ENCODE measurements around the gene RGS9.
"Not testable (repeated sequence)": the region's sequence is repeated elsewhere in the genome, so short reads cannot be mapped to it uniquely, and the experiment has no call there.

Gene RGS9

DNA sequence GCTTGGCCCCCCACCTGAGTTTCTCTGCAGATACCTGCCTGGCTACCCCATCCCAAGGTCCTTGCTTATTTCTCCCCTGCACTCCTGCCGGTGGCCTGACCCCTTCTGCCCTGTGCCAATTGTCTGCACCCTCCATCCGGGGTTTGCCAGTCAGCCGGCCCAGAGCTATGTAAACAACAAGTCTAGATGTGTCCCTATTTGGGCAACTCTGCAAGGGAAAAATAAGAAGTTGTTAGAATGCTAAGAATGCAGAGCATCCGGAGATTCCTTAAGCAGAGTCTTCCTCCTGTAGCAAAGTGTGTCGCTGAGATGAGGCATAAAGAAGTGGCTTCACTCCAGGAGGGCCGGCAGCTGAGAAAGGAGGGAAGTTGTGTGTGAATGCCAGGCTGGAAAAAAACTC, 46.6 kb downstream of the RGS9 start:
- DNase-seq (ENCODE audit: low read depth): no peak

DNA sequence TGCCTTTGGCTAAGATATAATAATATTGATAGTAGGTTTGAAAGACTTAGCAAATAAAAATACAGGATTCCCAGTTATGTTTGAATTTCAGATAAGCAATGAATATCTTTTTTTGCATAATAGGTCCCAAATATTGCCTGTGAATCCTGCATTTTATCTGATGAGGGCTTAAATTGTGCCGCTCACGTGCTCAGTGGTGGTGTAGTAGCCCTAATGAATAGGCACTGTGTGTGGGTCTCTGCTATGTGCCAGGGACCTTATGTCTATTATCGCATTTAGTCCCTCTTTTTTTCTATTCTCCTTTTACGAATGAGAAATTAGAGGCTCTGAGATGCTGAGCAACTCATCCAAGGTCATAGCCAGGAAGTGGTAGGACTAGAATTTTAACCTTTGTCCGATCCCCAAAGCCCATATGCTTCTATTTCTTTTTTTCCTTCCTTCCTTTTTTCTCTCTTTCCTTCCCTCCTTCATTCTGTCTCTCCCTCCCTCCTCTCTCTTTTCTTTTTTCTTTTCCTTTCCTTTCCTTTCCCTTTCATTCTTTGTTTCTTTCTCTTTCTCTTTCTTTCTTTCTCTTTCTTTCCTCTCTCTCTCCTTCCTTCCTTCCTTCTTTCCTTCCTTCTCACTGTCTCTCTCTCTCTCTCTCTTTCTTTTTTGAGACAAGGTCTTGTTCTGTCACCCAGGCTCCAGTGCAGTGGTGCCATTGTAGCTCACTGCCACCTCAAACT, 47.2 kb downstream of the RGS9 start:
- no peak for DNase-seq (ENCODE audit: low read depth)

DNA sequence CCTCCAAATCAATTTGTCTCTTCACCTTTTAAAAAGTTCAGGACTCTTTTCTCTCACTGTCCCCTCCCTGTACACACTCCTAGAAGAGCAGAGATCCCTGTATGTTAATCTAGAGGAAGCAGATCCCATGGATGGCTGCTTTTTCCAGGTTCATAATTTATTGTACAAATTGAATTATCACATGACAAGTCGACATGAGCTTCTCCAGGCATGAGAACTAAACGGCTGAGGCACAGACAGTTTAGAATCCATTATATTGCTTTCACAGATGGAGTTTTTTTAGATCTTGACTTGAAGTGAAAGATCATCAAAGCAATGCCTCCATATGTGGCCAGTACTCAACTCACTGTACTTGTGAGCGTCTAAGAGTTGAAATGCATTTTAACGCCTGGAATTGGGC, 47.9 kb downstream of the RGS9 start:
- no peak for DNase-seq (ENCODE audit: low read depth)

DNA sequence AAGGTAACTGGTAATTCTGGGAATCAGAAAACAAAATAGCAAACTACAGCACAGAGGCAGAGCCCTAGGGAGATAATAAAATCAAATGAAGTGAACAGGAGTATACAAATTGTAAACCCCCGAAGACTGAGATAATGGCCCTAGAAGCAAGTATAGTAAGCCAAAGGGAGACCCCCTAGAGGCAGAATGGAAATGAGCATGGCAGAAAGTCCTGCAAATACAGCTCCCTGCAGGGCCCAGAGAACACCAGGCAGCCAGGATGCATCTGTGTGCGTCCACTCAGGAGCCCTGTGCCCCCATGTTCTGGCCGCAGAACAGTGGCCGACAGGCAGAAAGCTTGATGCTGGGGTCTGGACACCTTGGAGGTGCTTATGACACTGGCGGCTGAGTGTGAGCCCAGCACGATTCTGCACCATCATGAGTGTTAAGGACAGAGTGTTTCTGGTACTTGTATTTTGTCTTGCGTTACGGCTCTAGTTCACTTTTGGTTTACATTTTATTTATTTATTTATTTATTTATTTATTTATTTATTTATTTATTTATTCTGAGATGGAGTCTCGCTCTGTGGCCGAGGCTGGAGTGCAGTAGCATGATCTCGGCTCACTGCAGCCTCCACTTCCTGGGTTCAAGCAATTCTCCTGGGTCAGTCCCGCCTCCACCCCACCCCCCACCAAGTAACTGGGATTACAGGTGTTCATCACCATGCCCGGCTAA, 48.7 kb downstream of the RGS9 start:
- no peak for DNase-seq (ENCODE audit: low read depth)

DNA sequence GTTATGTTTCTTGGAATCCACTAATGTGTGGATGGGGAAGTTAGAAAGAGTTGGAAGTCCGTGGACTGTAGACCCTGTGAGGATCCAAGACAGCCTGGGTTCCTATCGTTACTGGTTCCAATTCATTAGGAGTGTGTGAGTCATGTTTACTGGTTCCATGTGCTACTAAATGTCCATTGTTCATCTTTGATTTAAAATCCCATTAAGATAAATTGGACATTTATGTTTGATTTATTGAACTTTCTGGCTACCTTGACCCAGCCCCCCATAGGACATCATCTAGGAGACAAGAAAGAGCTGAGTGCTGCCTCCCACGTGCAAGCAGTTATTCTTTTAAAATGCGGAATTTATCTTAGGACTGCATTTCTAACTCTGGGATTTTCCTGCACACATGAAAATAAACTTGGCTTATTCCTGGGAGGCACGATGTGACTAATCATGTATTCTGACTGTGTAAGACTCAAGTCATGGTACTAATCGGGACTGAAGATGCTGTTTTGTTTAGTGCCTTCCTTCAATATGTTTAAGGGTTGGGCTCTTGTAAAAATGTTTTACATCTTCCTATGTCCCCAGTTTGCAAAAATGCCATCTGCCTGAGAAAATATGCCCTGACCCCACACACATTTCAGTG, 53.4 kb downstream of the RGS9 start:
- DNase-seq (ENCODE audit: low read depth): no peak

DNA sequence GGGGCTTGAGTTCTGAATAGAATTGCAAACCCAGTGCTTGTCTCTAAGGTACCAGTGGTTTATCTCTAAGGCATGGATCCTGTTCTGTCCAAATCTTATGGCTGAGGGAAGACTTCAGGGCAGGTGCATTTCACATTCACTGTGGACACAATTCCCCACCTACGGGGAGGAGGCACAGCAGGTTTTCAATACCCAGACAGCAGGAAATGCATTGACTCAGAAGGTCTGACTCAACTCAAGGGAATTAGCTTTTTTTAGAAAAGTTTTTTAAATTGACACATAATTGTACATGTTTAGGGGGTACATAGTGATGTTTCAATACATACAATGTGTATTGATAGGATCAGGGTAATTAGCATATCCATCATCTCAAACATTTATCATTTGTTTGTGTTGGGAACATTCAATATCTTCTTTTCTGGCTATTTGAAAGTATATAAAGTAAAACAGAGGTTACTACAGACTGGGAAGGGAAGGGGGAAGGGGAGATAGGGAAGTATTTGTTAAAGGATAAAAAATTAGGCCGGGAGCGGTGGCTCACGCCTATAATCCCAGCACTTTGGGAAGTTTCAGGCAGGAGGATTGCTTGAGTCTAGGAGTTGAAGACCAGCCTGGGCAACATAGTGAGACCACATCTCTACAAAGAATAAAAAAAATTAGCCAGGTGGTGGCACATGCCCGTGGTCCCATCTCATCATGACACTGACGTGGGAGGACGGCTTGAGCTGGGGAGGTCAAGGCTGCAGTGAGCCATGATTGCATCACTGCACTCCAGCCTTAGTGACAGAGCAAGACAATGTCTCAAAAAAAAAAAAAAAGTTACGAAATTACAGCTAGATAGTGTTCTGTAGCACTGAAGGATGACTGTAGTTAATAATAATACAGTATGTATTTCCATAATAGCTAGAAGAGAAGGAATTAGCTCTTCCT, 54.9 kb downstream of the RGS9 start:
- DNase-seq (ENCODE audit: low read depth): no peak

DNA sequence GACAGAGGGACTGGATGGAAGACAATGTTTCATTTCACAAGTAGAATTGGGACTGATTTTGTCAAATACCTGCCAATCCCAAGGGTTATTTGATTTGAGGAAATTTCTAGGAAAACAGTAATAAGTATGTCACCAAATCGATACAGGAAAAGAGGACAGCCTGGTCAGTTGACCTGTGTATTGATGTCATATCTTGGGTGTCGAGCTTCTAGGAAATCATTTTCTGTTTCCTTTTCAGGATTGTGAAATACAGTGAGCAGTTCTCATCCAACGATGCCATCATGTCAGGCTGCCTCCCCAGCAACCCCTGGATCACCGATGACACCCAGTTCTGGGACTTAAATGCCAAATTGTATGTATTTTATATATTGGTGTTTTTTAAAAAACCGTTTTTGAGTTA, 56.1 kb downstream of the RGS9 start:
- DNase-seq (ENCODE audit: low read depth): no peak

DNA sequence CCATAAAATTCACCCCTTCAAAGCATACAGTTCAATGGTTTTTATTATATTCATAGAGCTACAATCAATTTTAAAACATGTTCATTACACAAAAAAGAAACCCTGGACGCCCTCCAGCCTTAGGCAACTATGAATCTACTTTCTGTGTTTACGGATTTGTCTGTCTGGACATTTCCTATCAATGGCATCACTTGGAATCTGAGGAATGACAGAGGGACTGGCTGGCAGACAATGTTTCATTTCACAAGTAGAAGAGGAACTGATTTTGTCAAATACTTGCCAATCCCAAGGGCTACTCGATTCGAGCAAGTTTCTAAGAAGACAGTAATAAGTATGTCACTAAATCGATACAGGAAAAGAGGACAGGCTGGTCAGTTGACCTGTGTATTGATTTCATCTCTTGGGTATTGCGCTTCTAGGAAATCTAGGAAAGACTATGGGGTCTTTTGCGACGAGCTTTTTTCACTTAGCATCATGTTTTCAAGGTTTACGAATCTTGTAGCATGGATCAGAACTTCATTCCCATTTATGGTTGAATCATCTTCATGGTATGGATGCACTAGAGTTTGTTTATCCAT, 56.6 kb downstream of the RGS9 start:
- no peak for DNase-seq (ENCODE audit: low read depth)

DNA sequence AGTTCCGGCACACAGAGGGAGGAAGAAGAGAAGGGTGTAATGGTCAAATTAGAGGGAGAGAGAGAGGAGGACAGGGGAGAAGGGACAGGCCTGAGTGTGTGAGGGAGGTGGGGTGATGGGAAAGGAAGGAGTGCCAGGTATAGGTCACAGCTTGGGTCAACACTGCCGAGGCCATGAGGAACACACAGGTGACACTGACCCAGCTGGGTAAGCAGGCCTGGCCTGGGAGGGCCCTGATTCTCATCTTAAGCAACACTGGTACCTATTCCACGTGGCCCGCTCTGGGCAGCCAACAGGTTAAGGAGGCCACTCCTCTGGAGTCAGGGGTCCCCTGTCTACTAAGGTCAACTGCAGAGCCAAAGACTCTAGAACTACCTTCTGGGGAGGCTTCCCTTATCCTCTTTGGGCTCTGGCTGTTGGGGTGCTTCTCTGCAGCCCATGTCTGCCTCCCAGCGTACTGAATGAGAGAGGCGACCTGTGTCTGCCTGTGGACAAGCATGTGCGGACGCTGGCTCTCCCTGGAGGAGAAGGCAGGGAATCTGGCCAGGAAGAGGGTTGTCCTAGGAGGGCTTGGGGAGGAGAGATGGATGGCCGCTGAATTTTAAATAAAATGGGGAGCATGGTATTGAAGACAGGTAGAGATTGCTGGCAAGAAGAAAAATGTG, 57.6 kb downstream of the RGS9 start:
- no peak for DNase-seq (ENCODE audit: low read depth)

DNA sequence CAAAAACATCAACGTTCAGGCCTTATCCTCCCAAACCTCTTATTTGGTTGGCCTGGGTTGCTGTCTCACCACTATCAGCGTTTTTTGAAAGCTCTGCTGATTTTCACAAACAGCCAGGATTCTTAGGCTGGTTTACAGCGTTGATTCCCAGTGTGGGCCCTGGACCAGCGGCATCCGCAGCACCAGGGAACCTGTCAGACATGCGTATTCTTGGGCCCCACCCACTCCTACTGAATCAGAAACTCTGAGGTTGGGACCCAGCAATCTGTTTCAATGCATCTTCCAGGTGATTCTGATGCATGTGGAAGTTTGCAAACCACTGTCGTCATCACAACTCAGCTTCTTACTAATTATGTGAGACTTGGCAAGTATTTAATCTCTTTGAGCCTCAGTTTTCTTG, 58.5 kb downstream of the RGS9 start:
- no peak for DNase-seq (ENCODE audit: low read depth)

DNA sequence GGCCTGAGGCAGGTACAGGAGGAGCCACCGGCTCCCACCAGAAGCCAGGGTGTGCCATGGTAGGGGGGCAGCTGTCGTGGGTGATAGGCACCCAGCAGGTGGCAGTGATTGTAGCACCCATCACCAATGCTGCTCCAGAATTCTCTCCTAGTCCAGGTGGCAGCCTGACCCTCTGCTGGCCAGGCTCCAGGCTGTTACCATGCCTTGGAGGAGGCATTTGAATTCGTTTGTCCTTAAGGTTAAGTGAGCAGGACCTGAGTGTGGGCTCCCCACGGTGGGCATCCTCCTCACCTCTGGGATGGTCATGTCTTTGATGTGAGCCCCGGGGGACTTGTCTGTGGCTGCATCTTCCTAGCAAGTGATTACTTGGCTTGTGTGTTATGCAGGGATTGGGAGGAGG, 59.4 kb downstream of the RGS9 start:
- DNase-seq (ENCODE audit: low read depth): no peak

DNA sequence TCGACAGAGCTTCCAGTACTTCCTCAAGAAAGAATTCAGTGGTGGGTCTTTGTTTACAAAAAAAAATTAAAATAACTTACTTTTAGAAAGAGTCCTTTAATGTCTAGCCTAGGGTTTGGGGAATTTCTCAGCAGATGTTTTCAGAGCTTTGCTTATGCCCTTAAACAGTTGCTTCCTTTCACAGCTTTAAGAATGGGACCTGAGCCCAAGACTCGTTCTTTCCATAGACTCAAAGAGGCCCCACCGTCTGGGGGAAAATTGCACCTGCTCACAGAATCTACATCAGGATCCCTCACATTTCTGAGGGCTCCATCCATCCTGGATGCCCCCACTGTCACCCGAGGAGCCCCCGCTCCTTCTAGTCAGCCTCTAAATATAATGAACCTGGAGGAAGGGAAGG, 60.0 kb downstream of the RGS9 start:
- DNase-seq (ENCODE audit: low read depth): no peak

DNA sequence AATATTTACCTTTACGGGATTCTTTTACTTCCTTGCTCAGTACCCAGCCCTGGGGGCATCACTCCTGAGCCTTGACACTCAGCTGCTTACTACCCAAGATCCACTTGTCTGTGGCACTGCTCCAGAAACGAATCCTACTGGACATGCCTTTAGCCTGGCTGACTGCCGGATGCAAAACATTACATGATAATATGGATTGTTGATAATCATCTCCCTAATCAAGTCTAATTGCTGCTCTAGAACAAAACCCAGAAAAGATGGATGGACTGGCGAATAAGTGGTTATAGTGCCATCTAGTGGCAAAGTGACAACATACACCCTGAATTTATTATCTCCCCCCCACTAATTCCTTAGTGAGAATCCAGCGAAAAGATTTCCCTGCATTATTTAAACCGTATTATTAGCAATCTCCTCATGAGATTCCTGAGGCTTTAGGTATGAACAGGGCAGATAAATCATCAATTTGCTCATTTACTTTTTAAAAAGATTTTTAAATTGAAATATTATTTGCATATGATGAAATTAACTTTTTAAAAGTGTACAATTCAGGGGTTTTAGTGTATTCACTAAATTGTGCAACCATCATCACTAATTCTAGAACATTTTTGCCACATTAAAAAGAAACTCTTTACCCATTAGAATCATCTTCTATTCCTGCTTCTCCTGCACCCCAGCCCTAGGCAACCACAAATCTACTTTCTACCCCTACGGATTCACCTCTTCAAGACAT, 61.6 kb downstream of the RGS9 start:
- DNase-seq (ENCODE audit: low read depth): no peak

DNA sequence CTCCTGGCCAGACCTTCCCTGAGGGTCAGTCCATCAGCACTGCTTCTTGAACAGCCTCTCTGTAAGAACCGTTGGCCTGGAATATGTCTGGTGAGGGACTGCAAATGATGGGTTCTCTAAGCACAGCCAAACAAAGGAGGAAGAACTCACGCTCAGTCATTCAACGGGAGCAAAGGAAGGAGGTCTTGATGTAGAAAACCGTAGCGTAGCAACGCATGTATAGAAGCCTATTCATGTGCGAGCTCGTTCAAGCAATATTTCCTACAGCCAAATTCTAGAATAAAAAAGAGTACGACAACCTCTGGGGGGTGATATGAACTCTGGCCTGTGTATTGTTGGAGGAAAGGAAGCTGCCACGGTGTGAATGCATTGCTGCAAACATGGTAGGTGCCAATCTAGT, 64.2 kb downstream of the RGS9 start:
- DNase-seq (ENCODE audit: low read depth): no peak

DNA sequence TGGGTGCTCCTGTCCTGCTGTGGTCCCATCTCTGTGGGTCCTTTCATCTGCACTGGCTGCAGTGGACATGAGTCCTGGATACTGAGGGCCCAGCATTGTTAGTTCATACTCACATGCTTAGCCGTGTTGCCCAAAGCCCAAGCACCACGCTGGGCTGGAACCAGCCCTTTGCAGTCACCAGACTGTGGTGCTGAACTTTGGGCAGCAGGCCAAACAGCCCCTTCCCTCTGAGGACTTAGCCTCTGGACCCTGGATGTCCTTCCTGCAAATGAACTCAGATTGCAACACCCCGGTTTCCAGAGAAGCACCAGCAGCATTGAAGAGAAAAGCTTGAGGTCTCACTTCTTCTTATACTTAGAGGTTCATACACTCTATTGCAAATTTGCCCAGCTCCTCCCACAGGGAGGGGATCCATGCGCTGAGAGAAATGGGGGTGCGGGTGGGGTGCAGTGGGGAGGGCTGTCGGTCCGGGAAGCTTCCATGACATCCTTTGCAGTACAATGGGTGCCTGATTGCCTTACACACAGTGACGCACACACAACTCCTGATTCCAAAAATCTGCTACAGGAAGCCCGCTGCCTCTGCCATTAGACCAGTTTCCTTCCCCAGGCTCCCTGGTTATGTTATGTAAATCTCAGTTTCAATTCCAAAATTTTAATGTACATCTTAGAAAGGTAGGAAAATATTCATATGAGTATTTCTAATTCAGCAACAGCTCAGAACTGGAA, 65.8 kb downstream of the RGS9 start:
- no peak for DNase-seq (ENCODE audit: low read depth)

DNA sequence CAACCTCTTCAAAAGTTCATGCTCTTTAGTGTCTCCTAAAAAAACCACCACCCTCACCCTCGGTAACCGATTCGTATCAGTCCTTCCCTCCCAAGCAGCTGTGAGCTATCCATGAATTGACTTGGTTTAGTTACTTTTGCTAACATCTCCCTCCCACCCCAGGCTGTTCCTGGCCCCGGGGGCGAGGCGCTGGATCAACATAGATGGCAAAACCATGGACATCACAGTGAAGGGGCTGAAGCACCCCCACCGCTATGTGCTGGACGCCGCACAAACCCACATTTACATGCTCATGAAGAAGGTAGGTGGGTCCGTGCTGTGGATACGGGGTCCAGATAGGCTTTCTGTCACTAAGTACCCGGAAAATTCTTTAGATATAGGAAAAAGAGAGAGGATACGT, 66.8 kb downstream of the RGS9 start:
- no peak for DNase-seq (ENCODE audit: low read depth)

DNA sequence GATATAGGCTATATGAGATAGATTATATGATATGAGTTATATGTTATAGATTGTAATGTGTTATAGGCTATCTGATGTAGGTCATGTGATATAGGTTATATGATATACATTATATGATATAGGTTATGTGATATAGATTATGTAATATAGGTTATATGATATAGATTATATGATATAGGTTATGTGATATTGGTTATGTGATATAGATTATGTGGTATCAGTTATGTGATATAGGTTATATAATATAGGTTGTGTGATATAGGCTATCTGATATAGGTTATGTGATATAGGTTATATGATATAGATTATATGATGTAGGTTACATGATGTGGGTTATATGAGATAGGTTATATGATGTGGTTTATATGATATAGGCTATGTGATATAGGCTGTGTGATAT, 68.5 kb downstream of the RGS9 start:
- no peak for DNase-seq (ENCODE audit: low read depth)

DNA sequence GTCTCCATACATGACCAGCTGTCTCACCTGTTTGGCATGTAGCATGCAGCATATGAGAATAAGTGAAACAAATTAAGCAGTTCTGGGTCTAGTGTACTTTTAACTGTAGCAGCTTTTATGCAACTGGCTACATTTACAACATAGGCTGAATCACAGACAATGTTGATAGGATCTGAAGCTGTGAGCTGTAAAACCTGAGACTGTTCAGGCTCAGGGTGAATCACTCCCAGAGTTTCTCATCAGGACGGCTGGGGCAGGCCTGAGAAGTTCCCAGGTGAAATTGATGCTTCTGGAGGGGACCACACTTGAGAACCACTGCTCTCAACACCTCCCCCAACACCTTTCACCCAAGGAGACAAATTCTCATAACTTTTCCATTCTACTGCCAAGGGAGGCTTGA, 70.3 kb downstream of the RGS9 start:
- DNase-seq (ENCODE audit: low read depth): not testable (repeated sequence)

DNA sequence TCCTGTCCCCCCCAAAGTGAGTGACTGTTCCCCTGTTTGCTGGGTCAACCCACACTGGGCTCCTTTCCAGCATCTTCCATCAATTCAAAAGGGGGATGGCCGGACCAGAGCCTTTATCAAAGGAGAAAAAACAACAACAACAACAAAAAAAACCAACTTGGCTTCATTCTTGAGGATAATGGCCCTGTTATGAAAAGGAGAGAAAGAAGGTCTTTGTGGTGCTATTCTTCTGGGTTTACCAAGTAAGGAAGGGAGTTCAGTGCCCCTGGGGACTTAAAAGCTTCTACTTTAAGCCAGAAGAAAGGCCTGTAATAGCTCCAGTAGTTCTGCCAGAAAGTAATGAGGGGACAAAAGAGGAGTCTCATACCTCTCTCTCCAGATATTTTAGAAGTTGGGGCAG, 71.5 kb downstream of the RGS9 start:
- no peak for DNase-seq (ENCODE audit: low read depth)

DNA sequence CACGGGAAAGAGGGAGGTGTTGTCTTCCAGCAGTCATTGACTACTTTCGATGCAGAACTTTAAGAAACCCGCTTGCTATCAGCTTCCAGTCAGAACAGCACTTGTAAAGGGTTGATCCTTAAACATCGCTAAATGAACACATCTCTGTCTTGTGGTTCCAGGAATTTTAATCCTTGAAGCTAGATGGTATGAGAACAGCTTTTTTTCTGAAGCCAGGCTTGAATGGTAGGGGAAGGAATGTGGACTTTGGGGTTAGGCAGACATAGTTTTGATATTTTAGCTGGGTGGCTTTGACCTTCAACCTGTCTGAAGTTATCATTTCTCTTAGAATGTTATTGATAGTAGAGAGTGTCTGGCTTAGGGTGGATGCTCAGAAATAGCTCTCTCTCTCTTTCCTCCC, 81.1 kb downstream of the RGS9 start:
- DNase-seq (ENCODE audit: low read depth): no peak

Data from activated T-helper 1 cell treated with Interleukin-2 at 50 U/mL for 16 hours (primary cell).